NCI-H2196 treated with DMSO at 0.1 percent for 48 hours (cell line): ENCODE data around the gene TM7SF3.
"Not testable (repeated sequence)": the region's sequence is repeated elsewhere in the genome, so short reads cannot be mapped to it uniquely, and the experiment has no call there.

Experiments used
- DNase-seq: peaks from one replicate; lab custom pipeline; 2025; ENCODE audit not compliant: unreplicated experiment; lab: John Stamatoyannopoulos, UW

The TM7SF3 gene

DNA sequence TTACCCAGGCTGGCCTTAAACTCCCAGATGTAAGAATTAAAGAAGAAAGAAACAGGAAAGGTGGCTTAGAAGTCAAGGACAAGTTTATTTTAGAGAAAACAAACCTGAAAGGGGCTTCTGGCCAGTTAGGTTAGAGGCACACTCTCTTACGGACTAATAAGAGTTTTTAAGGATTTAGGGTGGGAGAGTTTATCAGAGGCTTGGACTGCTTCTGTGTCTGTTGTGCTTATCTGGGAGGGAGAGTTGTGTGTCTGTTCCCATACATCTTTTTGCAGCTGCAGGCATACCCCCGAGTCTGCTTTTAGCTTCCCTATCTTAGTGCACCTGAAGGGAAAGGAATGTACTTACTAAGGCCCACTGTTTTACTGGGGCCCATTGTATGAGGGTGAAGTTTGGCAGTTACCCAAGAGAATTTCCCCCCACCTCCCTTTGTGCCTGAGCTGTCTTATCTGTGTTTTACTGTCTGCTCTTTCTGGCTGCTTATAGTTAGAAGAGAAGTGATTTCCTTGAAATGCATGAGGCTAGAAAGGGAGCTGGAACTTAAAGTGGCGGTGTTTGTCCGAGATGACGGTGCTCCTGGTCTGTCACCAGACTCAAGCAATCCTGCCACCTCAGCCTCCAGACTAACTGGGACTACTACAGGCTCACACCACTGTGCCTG, 3.1 kb upstream of the TM7SF3 start:
- not testable (repeated sequence) for DNase-seq

DNA sequence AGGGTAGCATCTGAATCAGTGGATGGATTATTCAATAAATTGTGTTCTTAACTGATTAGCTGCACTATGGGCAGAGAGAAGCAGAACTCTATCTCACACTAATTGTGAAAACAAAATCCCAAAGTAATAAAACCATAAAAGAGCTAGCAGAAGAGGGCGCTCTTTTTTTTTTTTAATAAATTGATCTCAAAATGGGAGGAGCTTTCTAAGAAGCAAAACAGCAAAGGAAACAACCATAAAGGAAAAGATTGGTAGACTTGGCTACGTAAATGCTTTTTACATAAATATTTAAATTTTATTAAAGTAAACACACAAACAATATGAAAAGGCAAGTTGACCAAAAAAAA, 1.5 kb upstream of the TM7SF3 start:
- peak; percentile 63 for DNase-seq

DNA sequence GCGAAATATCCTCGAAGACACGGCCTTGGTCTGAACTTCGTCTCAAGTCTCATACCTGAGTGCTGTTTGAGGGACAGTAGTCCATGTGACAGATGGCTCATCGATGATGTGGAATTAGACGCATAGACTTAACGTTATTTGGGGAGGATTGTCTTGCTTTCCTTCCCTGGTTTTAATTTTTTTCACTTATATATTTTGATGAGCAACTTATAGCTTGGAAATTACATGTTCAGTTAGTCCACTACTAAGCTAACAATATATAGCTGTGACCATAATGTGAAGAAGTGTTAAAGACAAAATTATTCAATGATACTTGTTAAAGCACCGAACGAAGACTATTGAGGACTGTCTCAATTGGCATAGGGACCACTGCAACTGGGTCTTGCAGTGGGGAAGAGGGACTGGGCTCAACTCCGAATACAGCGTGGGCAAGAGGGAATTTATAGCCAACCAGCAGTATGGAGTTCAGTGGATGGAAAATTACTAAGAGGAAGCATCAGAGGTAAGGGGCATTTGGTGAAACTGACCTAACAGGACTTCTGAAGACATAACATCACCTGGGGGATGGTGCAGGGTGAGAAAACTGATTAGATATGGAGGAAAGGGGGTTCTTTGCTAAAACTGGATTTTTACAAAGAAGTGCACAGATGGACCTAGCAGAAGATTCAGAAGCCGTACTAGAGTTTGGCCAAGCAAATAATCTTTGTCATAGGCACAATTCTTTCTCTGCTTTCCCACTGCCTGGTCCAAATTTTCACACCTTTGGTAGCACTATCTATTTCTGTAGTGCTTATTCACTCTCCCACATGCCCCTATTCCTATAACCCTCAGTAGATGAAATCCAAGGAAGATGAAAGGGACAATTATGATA, 910 bp upstream of the TM7SF3 start:
- no peak for DNase-seq

DNA sequence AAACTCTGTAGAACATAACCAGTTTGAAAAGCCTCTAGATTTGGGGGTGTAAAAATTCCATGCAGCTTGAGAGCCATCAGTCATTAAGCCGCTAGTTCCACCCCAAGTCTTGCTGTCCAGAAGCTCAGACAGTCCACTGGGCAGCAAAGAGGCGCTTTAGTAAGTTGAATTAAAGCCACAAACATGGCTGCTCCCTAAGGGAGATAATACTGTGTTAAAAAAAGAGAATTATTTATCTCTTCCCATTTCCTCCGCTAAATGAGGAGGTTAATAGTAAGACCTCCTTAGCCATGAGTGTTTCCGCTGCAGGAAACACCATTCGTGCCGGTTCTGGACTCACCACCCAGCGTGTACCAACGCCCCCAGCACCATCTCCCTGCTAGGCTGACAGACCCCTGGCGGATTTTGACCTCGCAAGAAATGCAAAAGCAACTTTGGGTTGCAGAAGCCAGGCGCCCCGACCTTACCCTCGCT, 536 bp downstream of the TM7SF3 start:
- DNase-seq = peak; percentile 64

DNA sequence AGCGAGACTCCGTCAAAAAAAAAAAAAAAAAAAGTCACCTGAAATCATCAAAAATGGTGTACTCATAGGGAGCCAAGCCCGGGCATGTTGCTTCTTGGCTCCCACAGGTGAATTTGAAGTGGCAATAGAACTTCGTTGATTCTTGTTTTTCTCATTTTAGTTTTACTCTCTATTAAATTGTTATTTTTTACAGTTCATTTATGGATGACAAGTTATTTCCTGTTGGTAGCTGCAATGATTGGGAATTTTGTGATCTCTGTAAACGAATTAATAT, 1.3 kb downstream of the TM7SF3 start:
- DNase-seq = no peak

DNA sequence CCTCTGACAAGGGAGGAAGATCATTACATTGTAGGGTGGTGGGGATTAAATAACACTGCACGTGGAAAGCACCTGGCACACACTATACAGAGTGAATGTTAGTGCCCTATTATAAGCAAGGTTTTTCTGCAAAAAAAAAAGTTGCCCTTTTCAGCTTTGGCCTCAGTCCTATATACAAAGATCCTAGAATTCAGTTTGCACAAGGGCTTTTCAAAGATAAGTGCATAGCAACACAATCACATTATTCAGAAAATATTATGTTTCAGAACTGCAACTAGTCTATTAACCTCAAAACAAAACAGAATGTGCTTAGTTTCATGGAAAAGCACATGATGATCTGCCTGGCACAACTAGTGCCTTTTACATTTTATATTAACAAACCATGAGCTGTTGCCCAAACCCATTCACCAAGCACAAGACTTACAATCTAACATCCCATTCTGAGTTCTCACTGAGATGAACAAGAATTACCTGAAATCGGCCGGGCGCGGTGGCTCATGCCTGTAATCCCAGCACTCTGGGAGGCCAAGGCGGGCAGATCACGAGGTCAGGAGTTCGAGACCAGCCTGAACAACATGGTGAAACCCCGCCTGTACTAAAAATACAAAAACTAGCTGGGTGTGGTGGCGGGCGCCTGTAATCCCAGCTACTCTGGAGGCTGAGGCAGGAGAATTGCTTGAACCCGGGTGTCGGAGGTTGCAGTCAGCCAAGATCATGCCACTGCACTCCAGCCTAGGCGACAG, 1.8 kb downstream of the TM7SF3 start:
- peak; percentile 97 for DNase-seq

DNA sequence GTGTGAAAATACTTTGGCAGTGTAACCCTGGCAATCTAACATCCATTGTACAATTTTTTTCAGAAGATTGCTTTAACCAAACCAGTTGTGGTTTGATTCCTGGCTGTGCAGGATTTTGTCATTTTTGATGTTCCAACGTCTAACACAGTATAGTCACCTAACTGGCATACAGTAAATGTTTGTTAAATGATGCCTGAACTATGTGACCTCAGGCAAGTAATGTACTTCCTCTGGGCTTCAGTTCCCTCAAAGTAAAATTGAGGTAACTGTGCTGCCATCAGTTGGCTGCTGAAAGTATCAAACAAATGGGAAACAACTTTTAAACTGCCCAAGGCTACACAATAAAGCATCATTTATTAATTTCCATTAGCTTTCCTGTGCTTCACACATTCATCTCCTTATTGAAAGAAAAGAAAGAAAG, 4.3 kb downstream of the TM7SF3 start:
- no peak for DNase-seq

DNA sequence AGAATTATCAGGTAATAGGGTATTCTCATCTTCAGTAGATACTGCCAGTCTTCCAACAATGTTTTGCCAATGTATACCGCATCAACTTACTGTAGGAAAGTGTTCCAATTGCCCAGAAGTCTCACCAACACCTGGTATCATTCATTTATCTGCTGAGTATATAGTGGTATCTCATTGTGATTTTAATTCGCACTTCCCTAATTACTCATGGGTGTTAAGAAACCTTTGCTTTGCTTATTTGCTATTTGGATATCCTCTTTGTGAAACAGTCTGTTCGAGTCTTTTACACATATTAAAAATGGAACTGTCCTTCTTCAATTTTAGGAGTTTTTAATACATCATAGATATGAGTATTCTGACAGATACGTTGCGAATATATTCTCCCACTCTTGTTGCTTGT, 6.1 kb downstream of the TM7SF3 start:
- DNase-seq = no peak

DNA sequence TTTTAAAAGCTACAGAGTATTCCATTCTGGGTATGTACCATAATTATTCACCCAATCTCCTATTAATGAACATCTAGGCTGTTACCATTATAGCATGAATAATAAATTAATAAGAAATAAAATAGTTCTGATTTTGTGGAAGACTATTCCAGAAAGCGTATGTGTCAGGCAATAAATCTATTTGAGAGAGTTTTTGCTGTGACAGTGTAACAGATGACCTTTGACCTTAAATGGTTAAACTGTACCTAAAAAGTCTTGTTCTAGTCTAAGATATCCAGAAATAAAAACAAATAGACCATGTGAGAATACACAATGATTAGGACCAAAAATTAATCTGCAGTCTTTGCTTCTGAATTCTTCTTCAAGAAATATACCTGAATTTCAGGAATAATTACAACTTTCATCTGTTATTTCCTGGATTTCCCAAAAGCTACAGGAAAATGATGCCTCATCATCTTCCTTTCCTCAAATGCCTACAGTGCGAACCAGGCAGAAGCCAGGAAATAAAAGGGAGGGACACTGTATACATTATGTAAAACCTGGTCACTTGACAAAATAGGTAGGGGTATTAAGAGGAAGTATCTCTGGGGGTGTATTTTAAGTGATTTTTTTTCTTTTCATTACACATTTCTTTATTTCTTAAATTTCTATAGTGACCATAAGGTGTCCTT, 7.3 kb downstream of the TM7SF3 start:
- DNase-seq = no peak

DNA sequence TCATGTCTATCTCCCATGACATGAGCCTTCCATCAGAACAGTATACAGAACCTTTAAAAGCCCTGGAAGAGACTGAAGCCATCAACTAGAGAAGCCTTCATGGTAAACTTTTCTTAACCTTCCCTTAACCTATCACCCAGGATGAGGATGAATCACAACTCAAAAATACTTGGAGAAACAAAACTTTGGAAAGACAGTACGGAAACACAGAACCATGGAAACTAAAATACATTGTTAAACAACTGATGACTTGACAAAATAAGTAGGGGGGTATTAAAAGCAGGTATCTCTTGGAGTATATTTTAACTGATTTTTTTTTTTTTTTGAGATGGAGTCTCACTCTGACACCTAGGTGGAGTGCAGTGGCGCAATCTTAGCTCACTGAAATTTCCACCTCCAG, 8.7 kb downstream of the TM7SF3 start:
- DNase-seq = no peak

DNA sequence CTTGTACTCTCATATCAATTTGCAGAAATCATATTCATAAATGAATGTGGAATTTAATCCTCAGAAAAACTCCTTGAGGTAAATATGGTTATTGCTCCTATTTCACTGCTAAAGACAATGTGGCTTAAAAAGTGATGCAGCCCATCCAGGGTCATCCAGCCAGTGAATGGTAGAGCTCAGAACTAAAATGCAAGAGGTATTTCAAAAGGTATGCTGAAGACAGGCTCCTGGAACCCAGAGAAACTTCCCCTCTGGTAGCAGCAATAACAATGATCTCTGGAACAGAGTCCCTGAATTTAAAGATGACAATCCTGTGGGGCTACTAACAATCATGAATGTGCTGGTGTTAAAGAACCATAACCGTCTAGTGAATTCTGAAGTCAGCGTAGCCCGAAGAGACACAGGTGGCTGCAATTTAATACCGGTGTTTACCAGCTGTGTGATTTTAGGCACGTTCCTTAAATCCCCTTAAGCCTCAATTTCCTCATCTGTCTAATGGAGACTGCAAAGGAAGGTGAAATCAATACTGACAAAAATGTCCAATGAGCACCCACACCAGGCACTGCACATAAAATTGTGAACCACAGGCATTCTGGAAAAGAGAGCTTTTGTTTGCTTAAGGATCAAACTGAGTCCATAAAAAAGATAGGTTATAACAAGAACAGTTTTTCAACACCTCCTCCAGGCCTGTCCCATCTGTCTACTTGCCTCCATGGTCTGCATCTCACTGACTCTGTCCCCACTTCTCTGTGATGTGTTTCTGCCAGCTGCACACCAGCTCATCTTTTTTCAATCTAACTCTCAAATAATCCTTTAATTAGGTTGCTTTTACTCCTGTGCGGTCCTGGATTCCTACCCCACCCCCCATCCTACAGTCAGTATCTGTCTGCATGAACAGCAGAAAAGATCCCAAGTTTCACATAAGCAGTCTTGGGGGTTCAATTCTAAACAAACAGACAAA, 10.5 kb downstream of the TM7SF3 start:
- peak; percentile 48 for DNase-seq

DNA sequence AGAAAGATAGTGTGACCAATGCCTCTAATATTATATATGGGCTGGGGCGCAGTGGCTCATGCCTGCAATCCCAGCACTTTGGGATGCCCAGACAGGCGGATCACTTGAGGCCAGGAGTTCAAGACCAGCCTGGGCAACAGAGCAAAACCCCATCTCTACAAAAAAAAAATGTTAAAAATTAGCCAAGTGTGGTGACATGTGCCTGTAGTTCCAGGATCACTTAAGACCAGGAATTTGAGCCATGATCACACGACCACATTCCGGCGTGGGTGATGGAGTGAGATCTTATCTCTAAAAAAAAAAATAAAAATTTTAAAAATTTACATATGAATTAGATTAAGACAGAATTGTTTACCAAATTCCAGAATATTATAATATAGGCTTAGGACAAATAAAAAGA, 12.0 kb downstream of the TM7SF3 start:
- DNase-seq = no peak

DNA sequence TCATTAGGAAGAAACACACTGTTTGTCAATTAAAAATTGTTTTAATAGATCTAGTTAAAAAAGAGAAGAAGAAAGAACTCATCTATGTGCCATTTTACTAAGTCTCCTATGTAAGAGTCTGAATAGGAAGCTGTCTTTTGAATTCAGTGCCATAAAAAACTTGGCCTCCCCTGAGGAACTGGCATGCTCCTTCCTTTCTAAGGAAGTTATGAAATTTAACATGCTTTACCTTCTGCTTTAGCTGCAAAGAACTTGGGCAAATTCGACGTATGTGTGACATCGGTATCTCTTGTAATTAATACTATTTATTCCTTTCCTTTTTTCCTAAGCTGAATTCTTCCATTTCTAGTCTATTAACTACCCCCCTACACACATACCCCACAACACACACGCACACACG, 12.5 kb downstream of the TM7SF3 start:
- no peak for DNase-seq

DNA sequence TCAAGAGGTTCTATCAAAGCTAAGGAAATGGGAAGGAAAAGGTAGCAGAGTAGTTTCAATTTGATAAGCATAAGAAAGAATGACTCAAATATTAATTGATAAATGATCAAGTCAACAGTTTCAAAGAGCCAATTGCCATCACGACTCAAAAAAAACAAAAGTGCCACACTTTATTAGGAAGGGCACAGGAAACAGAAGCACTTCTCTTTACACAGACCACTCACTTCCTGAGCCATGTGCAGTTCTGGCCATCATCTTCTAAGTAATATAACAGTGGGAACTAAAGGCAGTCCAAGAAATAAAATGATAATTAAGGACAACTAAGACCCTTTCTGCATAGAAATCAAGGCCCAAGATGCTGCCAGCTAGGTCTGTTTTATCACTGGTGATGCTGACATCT, 13.2 kb downstream of the TM7SF3 start:
- DNase-seq = no peak

DNA sequence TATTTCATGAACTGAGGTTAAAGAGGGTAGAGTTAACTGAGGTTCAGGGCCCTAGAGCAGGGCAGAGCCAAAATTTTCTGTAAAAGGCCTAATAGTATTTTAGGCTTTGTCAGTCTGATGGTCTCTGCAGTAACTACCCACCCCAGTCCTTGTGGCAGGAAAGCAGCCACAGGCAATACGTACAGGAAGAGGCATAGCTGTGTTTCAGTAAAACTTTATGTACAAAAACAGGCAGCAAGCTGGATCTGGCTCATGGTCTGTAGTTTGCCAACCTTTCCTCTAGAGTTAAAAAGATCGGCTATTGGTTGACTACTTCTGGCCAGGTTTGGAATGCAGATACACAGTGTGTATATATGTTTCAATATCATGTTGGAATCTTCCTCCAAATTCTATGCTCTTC, 17.2 kb downstream of the TM7SF3 start:
- DNase-seq = no peak

DNA sequence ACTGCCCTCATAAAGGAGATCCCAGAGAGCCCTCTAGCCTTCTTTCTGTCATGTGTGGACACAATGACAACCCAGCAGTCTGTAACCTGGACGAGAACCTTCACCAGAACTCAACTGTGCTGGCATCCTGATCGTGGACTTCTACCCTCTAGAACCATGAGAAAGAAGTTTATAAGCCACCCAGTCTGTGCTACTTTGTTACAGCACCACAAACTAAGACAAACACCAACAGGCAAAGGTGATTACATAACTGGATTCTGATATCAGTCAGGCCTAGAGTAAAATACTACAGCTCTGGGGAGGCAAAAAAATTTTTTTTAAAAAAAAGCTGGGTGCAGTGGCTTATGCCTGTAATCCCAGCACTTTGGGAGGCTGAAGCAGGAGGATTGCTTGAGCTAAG, 18.5 kb downstream of the TM7SF3 start:
- DNase-seq = no peak

DNA sequence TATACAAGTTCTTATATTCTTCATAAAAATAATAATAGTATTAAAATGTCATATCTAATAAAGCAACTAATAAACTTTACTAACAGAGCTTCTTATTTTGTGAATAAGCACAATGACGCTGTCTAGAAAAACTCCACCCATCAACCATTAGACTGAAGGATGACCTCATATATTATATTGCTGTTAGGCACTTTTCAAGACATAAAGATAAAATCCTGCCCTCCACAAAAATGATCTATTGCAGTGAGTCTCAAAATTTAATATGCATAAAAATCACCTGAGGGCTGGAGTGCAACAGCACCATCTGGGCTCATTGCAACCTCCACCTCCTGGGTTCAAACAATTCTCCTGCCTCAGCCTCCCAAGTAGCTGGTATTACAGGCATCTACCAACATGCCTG, 20.1 kb downstream of the TM7SF3 start:
- DNase-seq = no peak

DNA sequence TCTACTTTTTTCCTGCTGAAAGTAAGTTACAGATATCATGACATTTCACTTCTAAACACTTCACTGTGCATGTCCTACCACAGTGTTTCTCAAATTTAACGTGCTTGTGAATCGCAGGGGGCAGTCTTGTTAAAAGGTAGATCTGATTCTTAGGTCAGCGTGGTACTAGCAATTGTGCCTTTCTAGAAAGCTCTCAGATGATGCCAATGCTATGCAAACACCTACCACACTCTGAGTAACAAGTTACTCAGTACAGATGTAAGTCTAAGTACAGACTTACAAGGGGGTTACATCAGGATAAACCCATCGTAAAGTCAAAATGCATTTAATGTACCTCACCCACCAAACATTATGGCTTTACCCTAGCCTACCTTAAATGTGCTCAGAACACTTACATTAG, 22.4 kb downstream of the TM7SF3 start:
- no peak for DNase-seq

DNA sequence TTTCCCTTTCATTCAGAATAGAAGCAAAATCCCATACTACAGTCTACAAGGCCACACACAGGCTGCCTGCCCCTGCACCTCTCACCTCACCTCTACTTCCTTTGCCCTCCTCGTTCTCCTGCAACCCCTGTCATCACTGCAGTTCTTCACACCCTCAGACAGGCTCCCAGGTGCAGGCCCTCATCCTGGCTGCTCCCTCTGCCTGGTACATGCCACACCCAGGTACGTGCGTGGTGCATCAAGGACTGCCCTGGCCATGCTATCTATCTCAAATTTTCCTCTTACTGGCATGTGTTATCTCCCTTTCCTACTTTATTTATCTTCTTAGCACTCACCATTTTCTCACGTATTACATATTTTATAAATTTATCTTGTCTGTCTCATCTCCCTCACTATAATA, 24.3 kb downstream of the TM7SF3 start:
- DNase-seq = no peak

DNA sequence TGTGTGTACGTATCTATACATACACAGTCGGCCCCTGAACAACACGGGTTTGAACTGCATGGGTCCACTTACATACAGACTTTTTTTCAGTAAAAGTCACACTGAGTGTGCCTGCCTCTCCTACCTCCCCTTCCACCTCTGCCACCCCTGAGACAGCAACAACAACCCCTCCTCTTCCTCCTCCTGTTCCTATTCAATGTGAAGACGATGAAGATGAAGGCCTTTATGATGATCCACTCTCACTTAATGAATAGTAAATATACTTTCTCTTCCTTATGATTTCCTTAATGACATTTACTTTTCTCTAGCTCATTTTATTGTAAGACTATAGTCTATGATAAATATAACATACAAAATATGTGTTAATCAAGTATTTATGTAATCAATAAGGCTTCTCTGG, 25.5 kb downstream of the TM7SF3 start:
- DNase-seq = no peak
